ENCODE data around the gene TMEM245. TPM values are rescaled to one million over a fixed set of nuclear protein-coding genes. Genes with fewer than 3 reads are reported as not detected.

Gene TMEM245
- total RNA-seq, 4 donors from 2014 or later = 45.7 to 121 (median 71.4) TPM

GRCh38 chr9:109052416-109052815 is 67.3 kb downstream of the TMEM245 start:
- Histone ChIP-seq H3K4me1 (no peaks in the 10 kb centered on the region), H3K27ac (no peak overlapping the region), H3K9me3 (no peaks in the 10 kb centered on the region), H3K27me3 (no peaks in the 10 kb centered on the region), H3K36me3 (peaks cover 0 to 67% of the 10 kb centered on the region in 2 donors), H3K4me3 (no peak overlapping the region)
- TF ChIP-seq POLR2A (IDR thresholded peaks at IDR 0.05) (no peak), CTCF (IDR thresholded peaks at IDR 0.05 in 4 of 5, conservative IDR thresholded peaks at IDR 0.05 in 1 of 5) (no peak)
- intact Hi-C loops (cut with DNase I; ENCODE audit: low total_unique reads) = no loop called here
- DNase-seq (no peak), ATAC-seq (no peak)
- in situ Hi-C loops (cut with MboI; ENCODE audit: low sequenced_read_pairs in 4 of 4) = no loop called here

- Histone ChIP-seq H3K9me3 (no peaks in the 10 kb centered on the region), H3K4me1 (no peaks in the 10 kb centered on the region), H3K27me3 (no peaks in the 10 kb centered on the region), H3K27ac (no peak overlapping the region), H3K4me3 (no peak overlapping the region), H3K36me3 (peaks cover 0 to 67% of the 10 kb centered on the region in 2 donors)
- TF ChIP-seq POLR2A (IDR thresholded peaks at IDR 0.05) (no peak), CTCF (IDR thresholded peaks at IDR 0.05 in 4 of 5, conservative IDR thresholded peaks at IDR 0.05 in 1 of 5) (no peak)
- DNase-seq = no peak
- in situ Hi-C loops (cut with MboI; ENCODE audit: low sequenced_read_pairs in 4 of 4) (no loop called here), intact Hi-C loops (cut with DNase I; ENCODE audit: low total_unique reads) (no loop called here)
- no peak for ATAC-seq
Measured at GRCh38 chr9:109051733-109052132, 68.0 kb downstream of the TMEM245 start.

- TF ChIP-seq POLR2A (IDR thresholded peaks at IDR 0.05) (no peak), CTCF (IDR thresholded peaks at IDR 0.05 in 4 of 5, conservative IDR thresholded peaks at IDR 0.05 in 1 of 5) (no peak)
- Histone ChIP-seq H3K36me3 (peaks cover 0 to 73% of the 10 kb centered on the region in 2 donors), H3K27me3 (no peaks in the 10 kb centered on the region), H3K4me3 (no peak overlapping the region), H3K4me1 (no peaks in the 10 kb centered on the region), H3K9me3 (no peaks in the 10 kb centered on the region), H3K27ac (no peak overlapping the region)
- in situ Hi-C loops (cut with MboI; ENCODE audit: low sequenced_read_pairs in 4 of 4) (no loop called here), intact Hi-C loops (cut with DNase I; ENCODE audit: low total_unique reads) (no loop called here)
- DNase-seq (no peak), ATAC-seq (no peak)
Measured at GRCh38 chr9:109050444-109050843, 69.3 kb downstream of the TMEM245 start.

- Histone ChIP-seq H3K9me3 (no peaks in the 10 kb centered on the region), H3K27ac (no peak overlapping the region), H3K27me3 (no peaks in the 10 kb centered on the region), H3K4me1 (no peaks in the 10 kb centered on the region), H3K36me3 (peaks cover 0 to 78% of the 10 kb centered on the region in 2 donors), H3K4me3 (no peak overlapping the region)
- in situ Hi-C loops (cut with MboI; ENCODE audit: low sequenced_read_pairs in 4 of 4) (no loop called here), intact Hi-C loops (cut with DNase I; ENCODE audit: low total_unique reads) (no loop called here)
- TF ChIP-seq POLR2A (IDR thresholded peaks at IDR 0.05) = no peak
- TF ChIP-seq CTCF (IDR thresholded peaks at IDR 0.05 in 4 of 5, conservative IDR thresholded peaks at IDR 0.05 in 1 of 5) = no peak
- DNase-seq (no peak), ATAC-seq (no peak)
Measured at GRCh38 chr9:109048822-109049221, 70.9 kb downstream of the TMEM245 start.

- Histone ChIP-seq H3K27ac (no peak overlapping the region), H3K4me1 (no peaks in the 10 kb centered on the region), H3K9me3 (no peaks in the 10 kb centered on the region), H3K4me3 (no peak overlapping the region), H3K27me3 (no peaks in the 10 kb centered on the region), H3K36me3 (peaks cover 0 to 66% of the 10 kb centered on the region in 2 donors)
- DNase-seq (no peak), ATAC-seq (no peak)
- intact Hi-C loops (cut with DNase I; ENCODE audit: low total_unique reads) (no loop called here), in situ Hi-C loops (cut with MboI; ENCODE audit: low sequenced_read_pairs in 4 of 4) (no loop called here)
- TF ChIP-seq CTCF (IDR thresholded peaks at IDR 0.05 in 4 of 5, conservative IDR thresholded peaks at IDR 0.05 in 1 of 5) (no peak), POLR2A (IDR thresholded peaks at IDR 0.05) (no peak)
Measured at GRCh38 chr9:109047259-109047658, 72.5 kb downstream of the TMEM245 start.

Measured in gastrocnemius medialis (tissue), 4 donors.